ENCODE measurements around the gene TRPV4.
A peak's percentile ranks its signal among the peaks of the same experiment; 100 is the strongest.

DNA sequence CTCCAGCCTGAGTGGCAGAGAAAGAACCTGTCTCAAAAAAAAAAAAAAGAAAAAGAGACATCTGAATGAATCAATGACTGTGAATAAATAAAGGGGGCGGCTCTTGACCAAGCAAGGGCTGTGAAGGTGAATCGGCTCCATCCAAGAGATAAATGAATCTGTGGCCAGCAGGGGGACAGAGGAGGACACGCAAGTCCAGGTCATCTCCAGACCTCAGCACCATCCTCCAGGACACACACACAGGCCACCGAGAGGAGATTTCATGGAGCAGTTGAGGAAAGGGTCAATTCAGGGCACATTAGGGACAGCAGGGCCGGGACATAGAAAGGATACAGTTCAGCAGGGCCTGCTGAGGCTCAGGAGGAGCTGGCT lies 21.6 kb downstream of the TRPV4 start:
- no peak for TF ChIP-seq EZH2 (IDR thresholded peaks at IDR 0.05; ENCODE audit: low read depth)
- TF ChIP-seq, protein P1, sequence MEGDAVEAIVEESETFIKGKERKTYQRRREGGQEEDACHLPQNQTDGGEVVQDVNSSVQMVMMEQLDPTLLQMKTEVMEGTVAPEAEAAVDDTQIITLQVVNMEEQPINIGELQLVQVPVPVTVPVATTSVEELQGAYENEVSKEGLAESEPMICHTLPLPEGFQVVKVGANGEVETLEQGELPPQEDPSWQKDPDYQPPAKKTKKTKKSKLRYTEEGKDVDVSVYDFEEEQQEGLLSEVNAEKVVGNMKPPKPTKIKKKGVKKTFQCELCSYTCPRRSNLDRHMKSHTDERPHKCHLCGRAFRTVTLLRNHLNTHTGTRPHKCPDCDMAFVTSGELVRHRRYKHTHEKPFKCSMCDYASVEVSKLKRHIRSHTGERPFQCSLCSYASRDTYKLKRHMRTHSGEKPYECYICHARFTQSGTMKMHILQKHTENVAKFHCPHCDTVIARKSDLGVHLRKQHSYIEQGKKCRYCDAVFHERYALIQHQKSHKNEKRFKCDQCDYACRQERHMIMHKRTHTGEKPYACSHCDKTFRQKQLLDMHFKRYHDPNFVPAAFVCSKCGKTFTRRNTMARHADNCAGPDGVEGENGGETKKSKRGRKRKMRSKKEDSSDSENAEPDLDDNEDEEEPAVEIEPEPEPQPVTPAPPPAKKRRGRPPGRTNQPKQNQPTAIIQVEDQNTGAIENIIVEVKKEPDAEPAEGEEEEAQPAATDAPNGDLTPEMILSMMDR (conservative IDR thresholded peaks at IDR 0.05), result peak; percentile 29; the same call in 1 of the 2 replicates

Measured in PC-9 (cell line).